GM18505 (cell line): ENCODE data around the gene FLYWCH1.

Experiments
- ATAC-seq: cut with Tn5 transposase; IDR thresholded peaks from one replicate; pipeline ENCODE4 v1.9.1; 2021; ENCODE audit not compliant: unreplicated experiment
- POLR2A ChIP-seq: IDR thresholded peaks from 4 replicates; pipeline ENCODE4 v1.6.1; 2011; ENCODE audit warnings: borderline replicate concordance; ENCODE audit not compliant: insufficient read depth, insufficient read length; ENCODE audit errors: extremely low read depth

FLYWCH1 gene

GRCh38 chr16:2976673-2977072 lies 64.9 kb downstream of the FLYWCH1 start:
- TF ChIP-seq POLR2A = no peak
- ATAC-seq = no peak

GRCh38 chr16:2977440-2977839 lies 65.7 kb downstream of the FLYWCH1 start:
- no peak for TF ChIP-seq POLR2A
- ATAC-seq = no peak

- no peak for TF ChIP-seq POLR2A
- ATAC-seq = no peak
Measured at GRCh38 chr16:2979669-2980226, 68.0 kb downstream of the FLYWCH1 start.

GRCh38 chr16:2980227-2981176 lies 68.8 kb downstream of the FLYWCH1 start, which contains the start of gene PKMYT1:
Gene PKMYT1 (minus strand): TSS chr16:2980446. CDS start chr16:2979657, 789 bp downstream.
- peak; percentile 95 for TF ChIP-seq POLR2A
- peak; percentile 62 for ATAC-seq

- no peak for TF ChIP-seq POLR2A
- no peak for ATAC-seq
Measured at GRCh38 chr16:2981177-2981898, 69.6 kb downstream of the FLYWCH1 start.

- ATAC-seq = no peak
- TF ChIP-seq POLR2A = no peak
Measured at GRCh38 chr16:2981899-2982250, 70.1 kb downstream of the FLYWCH1 start.

GRCh38 chr16:2982402-2982801 lies 70.7 kb downstream of the FLYWCH1 start:
- no peak for TF ChIP-seq POLR2A

GRCh38 chr16:2983706-2984136 lies 72.0 kb downstream of the FLYWCH1 start:
- no peak for ATAC-seq
- TF ChIP-seq POLR2A = no peak

More at GRCh38 chr16:2982402-2982801, 70.7 kb downstream of the FLYWCH1 start:
- ATAC-seq = no peak

GRCh38 chr16:2985462-2985861 lies 73.7 kb downstream of the FLYWCH1 start:
- TF ChIP-seq POLR2A = no peak
- ATAC-seq = no peak

- no peak for ATAC-seq
- TF ChIP-seq POLR2A = no peak
Measured at GRCh38 chr16:2985893-2986355, 74.2 kb downstream of the FLYWCH1 start.

GRCh38 chr16:2986623-2987188 lies 75.0 kb downstream of the FLYWCH1 start:
- no peak for TF ChIP-seq POLR2A
- no peak for ATAC-seq

- no peak for ATAC-seq
- TF ChIP-seq POLR2A = no peak
Measured at GRCh38 chr16:2987286-2987685, 75.6 kb downstream of the FLYWCH1 start.

GRCh38 chr16:2987833-2988232 lies 76.1 kb downstream of the FLYWCH1 start:
- TF ChIP-seq POLR2A = no peak
- no peak for ATAC-seq
